ENCODE results near the gene MUC4.
"Not testable (repeated sequence)": the region's sequence is repeated elsewhere in the genome, so short reads cannot be mapped to it uniquely, and the experiment has no call there.

MUC4 gene

DNA sequence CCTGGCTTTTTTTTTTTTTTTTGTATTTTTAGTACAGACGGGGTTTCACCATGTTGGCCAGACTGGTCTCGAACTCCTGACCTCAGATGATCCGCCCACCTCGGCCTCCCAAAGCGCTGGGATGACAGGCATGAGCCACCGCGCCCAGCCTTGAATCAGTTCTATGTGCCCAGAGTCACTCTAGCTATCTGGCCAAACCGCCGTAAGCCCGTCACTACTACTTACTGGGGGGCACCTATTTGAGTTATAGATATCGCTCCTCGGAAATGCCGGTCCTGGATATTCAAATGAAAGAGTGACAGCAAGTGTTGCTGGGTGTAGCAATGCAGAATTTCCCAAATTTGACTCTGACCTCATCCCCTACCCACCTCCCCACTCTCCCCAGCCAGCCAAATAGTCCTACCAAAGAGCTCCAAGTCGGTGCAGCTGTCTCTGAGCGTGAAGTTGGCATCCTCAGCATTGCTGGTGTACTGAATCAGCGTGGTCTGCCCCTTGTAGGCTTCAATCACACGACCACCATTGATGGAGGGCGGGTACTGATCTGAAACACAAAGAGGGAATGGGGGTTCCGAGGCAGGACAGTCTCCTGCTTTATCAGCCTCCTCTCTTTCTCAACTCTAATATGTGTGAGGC lies 52.9 kb downstream of the MUC4 start:
- DNase-seq: no peak

DNA sequence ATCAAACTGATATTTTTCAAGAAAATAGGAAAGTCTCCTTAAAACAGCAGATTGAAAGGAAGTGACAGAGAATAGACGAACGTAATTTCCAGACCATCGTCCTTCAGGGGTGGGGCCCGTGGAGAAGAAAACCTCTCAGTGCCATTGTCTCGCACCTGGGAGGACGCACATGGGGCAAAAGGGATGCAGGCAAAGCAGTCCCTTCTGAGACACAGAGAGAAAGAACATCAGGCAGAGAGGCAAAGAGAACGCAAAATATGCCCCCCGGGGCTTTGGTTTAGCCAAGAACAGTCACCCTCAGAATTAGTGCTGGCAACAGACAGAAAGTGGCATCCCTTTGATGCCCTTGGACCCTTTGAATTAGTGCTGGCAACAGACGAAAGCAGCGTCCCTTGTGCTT lies 53.9 kb downstream of the MUC4 start:
- no peak for DNase-seq

DNA sequence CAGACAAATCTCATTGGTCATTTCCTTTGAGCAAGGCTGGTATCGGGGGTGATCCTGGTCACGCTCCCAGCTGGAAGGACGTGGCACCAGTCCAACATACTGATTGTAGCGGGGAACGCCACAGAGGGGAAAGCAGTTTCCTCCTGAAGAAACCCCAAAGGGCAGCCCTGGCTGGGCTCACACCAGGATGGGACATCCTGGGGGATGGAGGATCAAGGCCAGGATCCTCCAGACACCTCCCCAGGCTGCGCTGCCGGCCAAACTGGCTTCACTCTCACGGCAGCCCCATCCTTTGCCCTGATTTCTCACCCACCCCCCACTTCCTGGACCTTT lies 54.3 kb downstream of the MUC4 start:
- no peak for DNase-seq

GRCh38 chr3:195755791-195756676 lies 55.7 kb downstream of the MUC4 start:
- DNase-seq: no peak

DNA sequence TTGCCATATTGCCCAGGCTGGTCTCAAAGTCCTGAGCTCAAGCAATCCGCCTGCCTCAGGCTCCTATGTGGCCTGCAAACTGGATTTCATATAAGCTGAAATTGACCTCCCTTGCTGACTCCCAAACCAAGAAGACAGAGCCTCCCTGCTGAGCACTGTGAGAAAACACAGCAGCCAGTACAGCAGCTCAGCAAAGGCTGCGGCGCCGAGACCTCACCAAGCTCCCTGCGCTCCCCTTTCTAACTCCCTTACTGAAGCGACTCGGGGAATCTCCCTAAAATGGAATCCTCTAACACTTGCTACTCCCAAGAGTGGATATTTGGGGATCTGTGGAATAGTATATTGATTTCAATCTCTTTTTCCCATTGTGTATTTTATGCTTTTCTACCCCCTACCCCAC lies 56.3 kb downstream of the MUC4 start:
- DNase-seq: no peak

DNA sequence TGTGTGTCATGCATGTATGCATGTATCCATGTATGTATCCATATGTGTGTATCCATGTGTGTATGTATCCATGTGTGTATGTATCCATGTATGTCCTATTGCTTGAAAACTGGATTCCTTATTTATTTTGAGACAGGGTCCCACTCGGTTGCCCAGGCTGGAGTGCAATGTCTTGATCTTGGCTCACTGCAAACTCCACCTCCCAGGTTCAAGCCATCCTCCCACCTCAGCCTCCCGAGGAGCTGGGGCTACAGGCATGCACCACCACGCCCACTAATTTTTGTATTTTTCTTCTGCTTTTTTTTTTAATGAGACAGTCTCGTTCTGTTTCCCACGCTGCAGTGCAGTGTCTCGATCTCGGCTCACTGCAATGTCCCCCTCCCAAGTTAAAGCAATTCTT lies 56.8 kb downstream of the MUC4 start:
- DNase-seq: no peak

DNA sequence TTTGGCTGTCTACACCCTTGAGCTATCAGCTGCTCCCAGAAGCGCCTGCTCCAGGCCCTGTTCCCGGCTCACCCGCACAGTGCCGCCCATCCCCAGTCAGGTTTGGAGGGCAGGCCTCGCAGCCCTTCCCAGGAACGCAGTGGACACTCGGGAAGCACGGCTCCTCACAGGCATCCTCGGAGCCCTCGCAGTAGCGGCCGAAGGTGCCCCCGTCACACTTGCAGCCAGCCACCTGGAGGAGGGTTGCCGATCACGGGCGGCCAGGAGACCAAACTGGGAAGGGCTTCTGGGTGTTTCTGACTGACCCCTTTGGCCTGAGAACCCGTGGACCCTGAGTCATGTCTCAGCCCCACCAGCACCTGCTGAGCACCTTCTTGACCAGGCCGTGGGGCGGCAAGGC lies 57.6 kb downstream of the MUC4 start:
- no peak for DNase-seq

- DNase-seq: no peak
Measured at GRCh38 chr3:195753581-195753980, 58.1 kb downstream of the MUC4 start.

- no peak for DNase-seq
Measured at GRCh38 chr3:195752546-195753331, 59.0 kb downstream of the MUC4 start.

- no peak for DNase-seq
Measured at GRCh38 chr3:195752066-195752465, 59.7 kb downstream of the MUC4 start.

DNA sequence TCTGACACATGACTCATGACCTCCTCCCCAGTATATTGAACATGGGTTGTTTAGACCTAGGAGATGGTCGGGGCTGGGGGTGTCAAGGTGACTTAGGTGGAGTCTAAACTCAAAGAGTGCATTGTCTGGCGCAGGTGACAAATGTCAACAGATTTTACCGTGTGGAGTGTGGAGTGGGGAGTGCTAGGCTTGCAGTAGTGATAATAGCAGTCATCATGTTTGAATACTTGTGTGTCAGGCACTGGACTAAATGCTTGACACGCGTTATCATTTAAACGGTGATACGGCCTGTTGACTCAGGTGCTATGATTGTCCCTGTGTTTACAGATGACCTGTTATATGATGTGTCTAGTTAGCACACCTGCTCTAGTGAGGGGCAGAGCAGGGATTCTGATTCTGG lies 60.2 kb downstream of the MUC4 start:
- no peak for DNase-seq

DNA sequence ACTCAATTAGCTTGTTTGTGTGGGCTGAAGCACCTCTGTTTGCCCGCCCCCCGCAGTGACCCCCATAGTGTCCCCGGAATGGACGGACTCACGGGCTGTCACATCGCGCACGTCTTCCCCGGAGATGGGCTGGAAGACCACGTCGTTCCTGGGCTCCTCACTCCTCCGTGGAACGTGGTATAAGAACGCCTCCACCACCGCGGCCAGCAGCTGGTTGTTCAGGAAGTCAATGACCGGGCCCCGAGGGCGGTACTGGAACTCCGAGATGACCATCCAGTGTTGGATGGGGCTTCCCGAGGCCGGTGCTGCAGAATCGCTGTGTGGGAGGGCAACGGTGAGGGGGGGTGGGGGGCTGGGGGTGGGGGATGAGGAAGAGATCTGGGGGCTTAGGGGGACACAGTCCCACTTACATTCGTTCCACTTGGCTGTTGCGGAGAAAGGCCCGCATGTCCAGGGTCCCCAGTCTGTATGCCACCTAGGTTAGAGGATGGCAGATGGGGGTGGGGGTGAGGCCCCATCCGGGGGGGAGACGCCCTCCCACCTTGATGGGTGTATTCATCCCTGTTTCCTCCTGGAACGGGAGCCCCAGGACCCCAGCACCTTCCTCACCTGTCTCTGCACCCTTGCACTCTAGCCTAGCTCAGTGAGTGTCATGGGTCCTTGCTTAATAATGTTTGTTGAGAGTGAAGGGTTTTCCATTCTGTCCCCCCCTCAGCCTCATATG lies 60.8 kb downstream of the MUC4 start:
- DNase-seq: no peak

- not testable (repeated sequence) for DNase-seq
Measured at GRCh38 chr3:195749101-195749500, 62.6 kb downstream of the MUC4 start.

- no peak for DNase-seq
Measured at GRCh38 chr3:195748661-195749060, 63.1 kb downstream of the MUC4 start.

- no peak for DNase-seq
Measured at GRCh38 chr3:195746751-195747150, 65.0 kb downstream of the MUC4 start.

- DNase-seq: no peak
Measured at GRCh38 chr3:195746346-195746745, 65.4 kb downstream of the MUC4 start.

DNA sequence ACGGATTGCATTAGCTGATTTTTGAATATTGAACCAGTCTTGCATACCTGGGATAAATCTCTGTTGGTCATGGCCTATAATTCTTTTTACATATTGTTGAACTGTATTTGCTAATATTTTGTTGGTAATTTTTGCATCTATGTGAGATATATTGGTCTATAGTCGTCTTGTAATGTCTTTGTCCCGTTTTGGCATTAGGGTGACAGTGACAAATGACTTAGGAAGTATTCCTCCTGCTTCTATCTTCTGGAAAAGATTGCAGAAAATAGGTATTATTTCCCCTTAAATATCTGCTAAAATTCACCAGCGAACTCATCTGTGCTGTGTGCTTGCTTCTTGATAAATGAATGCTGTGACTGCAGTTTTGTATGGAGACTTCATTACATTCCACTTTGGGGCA lies 67.3 kb downstream of the MUC4 start:
- DNase-seq: no peak

DNA sequence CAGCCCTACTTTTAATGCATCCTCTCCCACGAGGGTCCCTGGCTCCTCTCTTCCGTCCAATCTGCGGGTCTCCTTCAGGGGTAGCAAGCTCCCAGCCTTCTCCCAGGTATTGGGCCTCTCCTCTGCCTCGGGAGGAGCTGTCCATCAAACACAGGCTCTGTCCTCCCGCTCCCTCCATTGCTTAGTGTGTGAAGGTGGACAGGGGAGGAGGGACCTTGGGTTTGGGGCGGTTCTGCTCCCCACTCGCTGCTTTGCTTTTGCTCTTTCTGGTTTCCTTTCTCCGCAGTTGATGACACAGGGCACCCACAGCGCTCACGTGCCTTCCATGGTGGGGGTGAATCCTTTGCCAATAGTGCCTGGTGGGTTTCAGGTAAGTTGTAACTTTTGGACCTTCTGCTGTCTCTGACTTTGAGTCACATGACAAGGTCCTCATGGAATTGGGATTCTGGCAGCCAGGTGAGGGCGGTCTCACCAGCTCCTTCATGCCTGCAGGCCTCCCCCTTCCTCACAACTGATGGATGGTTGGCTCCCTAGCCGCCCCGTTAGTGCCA lies 72.1 kb downstream of the MUC4 start:
- DNase-seq: no peak

DNA sequence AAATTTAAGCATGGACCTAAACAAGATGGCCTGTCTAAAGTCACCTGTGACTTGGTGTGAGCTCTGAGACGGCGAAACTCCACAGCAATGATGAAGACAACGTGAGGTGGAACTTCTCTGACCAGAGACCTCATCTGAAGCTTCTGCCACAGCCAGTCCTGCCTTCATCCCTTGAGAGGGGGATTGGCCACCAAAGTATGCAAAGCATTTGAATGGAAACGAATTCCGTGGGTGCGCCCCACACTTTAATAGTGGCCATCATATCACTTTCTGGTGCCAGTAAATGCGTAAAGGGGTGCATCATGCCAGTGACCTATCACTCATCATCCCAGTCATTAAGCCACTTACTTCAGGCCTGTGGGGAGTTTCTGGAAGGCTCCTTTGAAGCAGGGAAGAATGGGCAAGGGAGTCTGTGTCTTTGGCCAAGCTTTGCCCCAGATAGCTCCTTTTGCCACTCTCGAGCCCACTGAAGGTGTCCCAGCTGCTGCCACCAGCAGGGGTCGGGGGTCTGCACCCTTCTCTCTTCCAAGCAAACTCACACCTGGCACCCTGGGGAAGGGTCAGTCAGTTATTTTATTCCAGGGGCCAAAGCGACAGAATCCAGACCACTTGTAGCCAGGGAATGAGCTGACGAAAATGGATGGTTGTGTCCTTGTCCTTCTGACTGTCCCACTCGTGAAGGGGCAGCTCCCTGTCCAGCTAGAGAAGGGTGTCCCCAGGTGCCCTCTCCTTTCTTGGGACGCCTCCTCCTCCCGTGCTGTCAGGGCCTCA lies 73.3 kb downstream of the MUC4 start:
- DNase-seq: no peak

- DNase-seq: not testable (repeated sequence)
Measured at GRCh38 chr3:195737782-195738181, 73.9 kb downstream of the MUC4 start.

DNA sequence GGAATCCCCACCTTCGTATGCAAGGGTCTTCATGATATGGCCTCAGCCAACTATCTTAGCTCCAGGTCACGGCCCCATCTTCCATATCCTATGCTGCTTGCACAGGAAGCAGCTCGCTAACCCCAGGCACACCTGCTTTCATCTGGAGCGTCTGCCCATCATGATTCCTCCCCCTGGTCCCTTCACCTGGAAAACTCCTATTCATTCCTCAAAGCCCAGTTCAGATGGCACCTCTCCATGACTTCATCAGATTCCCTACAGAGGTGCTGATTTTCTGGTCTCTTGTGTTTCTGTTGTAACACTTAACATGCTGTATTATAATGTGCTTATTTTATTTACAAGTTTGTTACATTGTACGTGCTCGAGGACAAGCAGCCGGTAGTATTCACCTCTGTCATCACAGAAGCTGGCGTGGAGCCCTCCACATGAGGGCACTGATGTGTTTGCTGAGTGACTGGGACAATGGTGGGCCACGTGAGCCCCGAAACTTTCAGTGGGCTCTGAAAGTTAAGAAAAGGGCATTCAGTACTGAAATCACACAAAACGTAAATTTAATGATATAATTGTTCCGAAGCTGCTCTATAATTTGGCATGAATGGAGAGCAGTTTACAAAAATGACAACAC lies 74.8 kb downstream of the MUC4 start:
- no peak for DNase-seq

Data from activated CD4-positive, CD25-positive, alpha-beta regulatory T cell (primary cell).